SU-DHL-6 (cell line): Measurements from ENCODE around the gene NPHP4.

ENCODE experiments used
- EZH2phosphoT487 ChIP-seq: fragments of 200-600 bp; sonication (generic), shearing (Covaris generic); conservative IDR thresholded peaks from 2 replicates; pipeline ENCODE4 v1.6.1; 2018; ENCODE audit warnings: mild to moderate bottlenecking, antibody characterized with exemption, low read length, moderate library complexity, mixed read lengths
- TF ChIP-seq, protein P1 (sequence below): fragments of 200-600 bp; sonication (generic); IDR thresholded peaks from one replicate; pipeline ENCODE4 v1.5.1; 2017; ENCODE audit warnings: antibody characterized with exemption, mild to moderate bottlenecking, low read length, moderate library complexity; ENCODE audit not compliant: insufficient read depth, poor library complexity, severe bottlenecking

DNA sequence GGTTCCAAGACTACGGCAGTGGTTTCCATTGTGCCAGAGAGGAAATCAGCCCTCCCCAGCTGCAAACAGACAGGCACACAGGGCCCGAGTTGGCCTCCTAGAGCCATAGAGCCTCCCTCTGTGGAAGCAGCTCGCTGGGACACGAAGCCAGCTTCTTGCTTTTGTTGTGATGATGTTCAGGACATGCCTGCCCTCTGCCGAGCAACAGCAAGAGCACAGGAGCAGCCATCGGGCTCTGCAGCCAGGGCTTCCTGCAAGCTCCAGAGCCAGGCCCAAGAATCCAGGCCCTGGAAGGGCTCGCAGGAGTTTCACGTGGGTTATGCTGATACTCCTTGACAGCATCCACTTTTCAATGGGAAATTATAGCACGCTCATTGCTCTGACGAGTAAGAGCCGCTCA is 18.5 kb downstream of the NPHP4 start:
- TF ChIP-seq, protein P1, sequence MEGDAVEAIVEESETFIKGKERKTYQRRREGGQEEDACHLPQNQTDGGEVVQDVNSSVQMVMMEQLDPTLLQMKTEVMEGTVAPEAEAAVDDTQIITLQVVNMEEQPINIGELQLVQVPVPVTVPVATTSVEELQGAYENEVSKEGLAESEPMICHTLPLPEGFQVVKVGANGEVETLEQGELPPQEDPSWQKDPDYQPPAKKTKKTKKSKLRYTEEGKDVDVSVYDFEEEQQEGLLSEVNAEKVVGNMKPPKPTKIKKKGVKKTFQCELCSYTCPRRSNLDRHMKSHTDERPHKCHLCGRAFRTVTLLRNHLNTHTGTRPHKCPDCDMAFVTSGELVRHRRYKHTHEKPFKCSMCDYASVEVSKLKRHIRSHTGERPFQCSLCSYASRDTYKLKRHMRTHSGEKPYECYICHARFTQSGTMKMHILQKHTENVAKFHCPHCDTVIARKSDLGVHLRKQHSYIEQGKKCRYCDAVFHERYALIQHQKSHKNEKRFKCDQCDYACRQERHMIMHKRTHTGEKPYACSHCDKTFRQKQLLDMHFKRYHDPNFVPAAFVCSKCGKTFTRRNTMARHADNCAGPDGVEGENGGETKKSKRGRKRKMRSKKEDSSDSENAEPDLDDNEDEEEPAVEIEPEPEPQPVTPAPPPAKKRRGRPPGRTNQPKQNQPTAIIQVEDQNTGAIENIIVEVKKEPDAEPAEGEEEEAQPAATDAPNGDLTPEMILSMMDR: no peak
- no peak for TF ChIP-seq EZH2phosphoT487
